SK-MEL-5 (cell line): ENCODE results near the gene AFDN. TPM values are rescaled to one million over a fixed set of nuclear protein-coding genes. Genes with fewer than 3 reads are reported as not detected.

Source experiments
- DNase-seq: peaks from one replicate; pipeline ENCODE4 v3.0.0-alpha.2; 2016; ENCODE audit warnings: low read depth, low spot score
- in situ Hi-C: cut with HindIII; loops from 2 replicates; pipeline ENCODE4 v1.10.0; 2016; ENCODE audit warnings: low sequenced_read_pairs, high pct_unique_total_duplicates, low pct_unique_long_range_greater_than_20kb
- total RNA-seq: library from RNA; depleted of rRNA; stranded (reverse); fragments of >200 nt; shearing (Covaris generic); gene quantifications from 2 replicates; pipeline ENCODE4 v1.2.3, GENCODE V29; 2014

Gene AFDN
- total RNA-seq, 1 experiment from 2014 or later = 47.5 TPM

GRCh38 chr6:167807200-167807599 lies 19.5 kb upstream of the AFDN start:
- DNase-seq = no peak
- in situ Hi-C loops = no loop called here

GRCh38 chr6:167807756-167808155 lies 19.0 kb upstream of the AFDN start:
- no peak for DNase-seq
- in situ Hi-C loops = no loop called here

GRCh38 chr6:167811040-167811439 lies 15.7 kb upstream of the AFDN start:
- in situ Hi-C loops = no loop called here
- DNase-seq = peak; percentile 44

GRCh38 chr6:167811442-167812087 lies 15.1 kb upstream of the AFDN start:
- in situ Hi-C loops = no loop called here
- DNase-seq = no peak

GRCh38 chr6:167812088-167812487 lies 14.6 kb upstream of the AFDN start:
- in situ Hi-C loops = no loop called here
- no peak for DNase-seq

GRCh38 chr6:167815296-167815980 lies 11.3 kb upstream of the AFDN start:
- no peak for DNase-seq
- in situ Hi-C loops = no loop called here

GRCh38 chr6:167817016-167817415 lies 9.7 kb upstream of the AFDN start:
- in situ Hi-C loops = no loop called here
- no peak for DNase-seq

GRCh38 chr6:167817729-167818128 lies 9.0 kb upstream of the AFDN start:
- in situ Hi-C loops = no loop called here
- no peak for DNase-seq

- in situ Hi-C loops = no loop called here
- no peak for DNase-seq
These were observed 7.1 kb upstream of the AFDN start for GRCh38 chr6:167819576-167819975.

- in situ Hi-C loops = no loop called here
- no peak for DNase-seq
These were observed 6.0 kb upstream of the AFDN start for GRCh38 chr6:167820681-167821080.

GRCh38 chr6:167824591-167825331 lies 1.9 kb upstream of the AFDN start:
- in situ Hi-C loops = no loop called here
- peak; percentile 36 for DNase-seq

GRCh38 chr6:167825332-167826229 lies 1.1 kb upstream of the AFDN start:
- peak; percentile 38 for DNase-seq
- in situ Hi-C loops = no loop called here

- in situ Hi-C loops = no loop called here
- DNase-seq = peak; percentile 49
These were observed 348 bp upstream of the AFDN start for GRCh38 chr6:167826230-167826895.

GRCh38 chr6:167827583-167828324 lies 1.0 kb downstream of the AFDN start:
- in situ Hi-C loops = no loop called here
- DNase-seq = peak; percentile 59

- in situ Hi-C loops = no loop called here
- DNase-seq = no peak
These were observed 1.7 kb downstream of the AFDN start for GRCh38 chr6:167828325-167828956.

- in situ Hi-C loops = no loop called here
These were observed 2.8 kb downstream of the AFDN start for GRCh38 chr6:167829513-167829912.

More at GRCh38 chr6:167829513-167829912, 2.8 kb downstream of the AFDN start:
- DNase-seq = no peak
